Measurements from ENCODE around the gene PDS5A. TPM values are rescaled to one million over a fixed set of nuclear protein-coding genes. Genes with fewer than 3 reads are reported as not detected.
"Not testable (repeated sequence)": the region's sequence is repeated elsewhere in the genome, so short reads cannot be mapped to it uniquely, and the experiment has no call there.

Gene PDS5A
- total RNA-seq, 6 experiments from 2014 or later: 28.0 to 45.7 (median 33.2) TPM

DNA sequence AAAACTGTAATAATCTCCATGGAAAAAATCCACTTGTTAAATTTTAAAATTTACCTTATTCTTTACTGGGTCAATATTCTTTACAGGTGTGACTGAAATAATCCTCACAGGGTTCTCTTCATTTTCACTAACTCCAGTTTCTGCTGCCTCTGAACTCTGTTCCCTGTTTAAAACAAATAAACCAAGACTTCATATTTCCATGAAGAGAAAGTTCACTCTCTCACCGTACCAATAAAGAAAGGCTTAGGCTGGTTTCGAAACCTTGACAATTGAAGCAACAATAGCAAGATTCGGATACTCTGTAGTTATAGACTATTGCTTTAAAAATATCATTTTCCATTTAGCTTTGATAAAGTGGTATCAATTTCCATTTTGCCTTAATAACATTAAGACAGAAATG, 135.8 kb downstream of the PDS5A start:
- intact Hi-C loops (cut with DNase I): no loop called here
- H3K36me3 ChIP-seq: peaks cover 6 to 66% (median 18%) of the 10 kb centered on the region in 4 donors

DNA sequence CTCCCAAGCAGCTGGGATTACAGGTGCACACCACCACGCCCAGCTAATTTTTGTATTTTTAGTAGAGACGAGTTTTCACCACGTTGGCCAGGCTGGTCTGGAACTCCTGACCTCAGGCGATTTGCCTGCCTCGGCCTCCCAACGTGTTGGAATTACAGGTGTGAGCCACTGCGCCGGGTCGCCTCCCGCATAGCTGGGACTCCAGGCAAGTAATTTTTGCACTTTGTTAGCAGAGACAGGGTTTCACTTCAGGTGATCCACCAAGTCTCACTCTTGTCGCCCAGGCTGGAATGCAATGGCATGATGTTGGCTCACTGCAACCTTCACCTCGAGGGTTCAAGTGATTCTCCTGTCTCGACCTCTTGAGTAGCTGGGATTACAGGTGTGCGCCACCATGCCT, 137.2 kb downstream of the PDS5A start:
- H3K36me3 ChIP-seq: peaks cover 2 to 67% (median 20%) of the 10 kb centered on the region in 4 donors
- H3K27me3 ChIP-seq; intact Hi-C loops (cut with DNase I); DNase-seq; H3K4me1 ChIP-seq; H3K9me3 ChIP-seq; H3K4me3 ChIP-seq; ATAC-seq; H3K27ac ChIP-seq: not testable (repeated sequence)
- WGBS (ENCODE audit: insufficient coverage, low coverage, low lambda C conversion rate, missing lambda C conversion rate): 98% methylated on average over 14 of the region's 14 CpGs

More for the DNA sequence above, 135.8 kb downstream of the PDS5A start:
- TF ChIP-seq POLR2A (IDR thresholded peaks at IDR 0.05): no peak
- no peak for TF ChIP-seq CTCF (IDR thresholded peaks at IDR 0.05)
- peak; percentile 46 to 71 (median 58) for ATAC-seq
- Histone ChIP-seq H3K27ac (peak overlapping the region in 1 of 3 donors; percentile 48), H3K9me3 (no peaks in the 10 kb centered on the region), H3K27me3 (no peaks in the 10 kb centered on the region), H3K4me1 (peaks cover 0 to 14% (median 0%) of the 10 kb centered on the region in 4 donors), H3K4me3 (no peak overlapping the region)
- DNase-seq: no peak
- 26% methylated on average over 3 of the region's 3 CpGs for WGBS (ENCODE audit: insufficient coverage, low coverage, low lambda C conversion rate, missing lambda C conversion rate)

- WGBS (ENCODE audit: insufficient coverage, low coverage, low lambda C conversion rate, missing lambda C conversion rate): 59% methylated on average over 9 of the region's 9 CpGs
These were observed 137.7 kb downstream of the PDS5A start for GRCh38 chr4:39840027-39840426.

GRCh38 chr4:39838431-39838830, 139.3 kb downstream of the PDS5A start:
- WGBS (ENCODE audit: insufficient coverage, low coverage, low lambda C conversion rate, missing lambda C conversion rate): 100% methylated on average over 5 of the region's 11 CpGs
- H3K27ac ChIP-seq; DNase-seq; H3K27me3 ChIP-seq; H3K4me3 ChIP-seq; H3K4me1 ChIP-seq; H3K9me3 ChIP-seq; intact Hi-C loops (cut with DNase I); ATAC-seq: not testable (repeated sequence)
- peaks cover 0 to 62% (median 20%) of the 10 kb centered on the region in 4 donors for H3K36me3 ChIP-seq

More at GRCh38 chr4:39840027-39840426, 137.7 kb downstream of the PDS5A start:
- DNase-seq (no peak), ATAC-seq (peak; percentile 73 to 90 (median 82))
- intact Hi-C loops (cut with DNase I): no loop called here
- Histone ChIP-seq H3K27me3 (no peaks in the 10 kb centered on the region), H3K27ac (no peak overlapping the region), H3K4me3 (no peak overlapping the region), H3K9me3 (no peaks in the 10 kb centered on the region), H3K36me3 (peaks cover 0 to 69% (median 20%) of the 10 kb centered on the region in 4 donors), H3K4me1 (peaks cover 0 to 8% (median 0%) of the 10 kb centered on the region in 4 donors)
- TF ChIP-seq CTCF (IDR thresholded peaks at IDR 0.05): no peak
- TF ChIP-seq POLR2A (IDR thresholded peaks at IDR 0.05): no peak

GRCh38 chr4:39834269-39834668, 143.4 kb downstream of the PDS5A start:
- H3K36me3 ChIP-seq: peaks cover 0 to 54% (median 22%) of the 10 kb centered on the region in 4 donors
- 100% methylated on average over 1 of the region's 1 CpG for whole genome bisulfite sequencing (ENCODE audit: insufficient coverage, low coverage, low lambda C conversion rate, missing lambda C conversion rate)
- no peak for ATAC-seq

More at GRCh38 chr4:39834269-39834668, 143.4 kb downstream of the PDS5A start:
- Histone ChIP-seq H3K4me1 (no peaks in the 10 kb centered on the region), H3K4me3 (no peak overlapping the region), H3K27ac (no peak overlapping the region), H3K27me3 (no peaks in the 10 kb centered on the region), H3K9me3 (no peaks in the 10 kb centered on the region)
- DNase-seq: no peak
- intact Hi-C loops (cut with DNase I): no loop called here
- TF ChIP-seq CTCF (IDR thresholded peaks at IDR 0.05) (no peak), POLR2A (IDR thresholded peaks at IDR 0.05) (no peak)
